ENCODE measurements around the gene RNF213.
A peak's percentile ranks its signal among the peaks of the same experiment; 100 is the strongest.

DNA sequence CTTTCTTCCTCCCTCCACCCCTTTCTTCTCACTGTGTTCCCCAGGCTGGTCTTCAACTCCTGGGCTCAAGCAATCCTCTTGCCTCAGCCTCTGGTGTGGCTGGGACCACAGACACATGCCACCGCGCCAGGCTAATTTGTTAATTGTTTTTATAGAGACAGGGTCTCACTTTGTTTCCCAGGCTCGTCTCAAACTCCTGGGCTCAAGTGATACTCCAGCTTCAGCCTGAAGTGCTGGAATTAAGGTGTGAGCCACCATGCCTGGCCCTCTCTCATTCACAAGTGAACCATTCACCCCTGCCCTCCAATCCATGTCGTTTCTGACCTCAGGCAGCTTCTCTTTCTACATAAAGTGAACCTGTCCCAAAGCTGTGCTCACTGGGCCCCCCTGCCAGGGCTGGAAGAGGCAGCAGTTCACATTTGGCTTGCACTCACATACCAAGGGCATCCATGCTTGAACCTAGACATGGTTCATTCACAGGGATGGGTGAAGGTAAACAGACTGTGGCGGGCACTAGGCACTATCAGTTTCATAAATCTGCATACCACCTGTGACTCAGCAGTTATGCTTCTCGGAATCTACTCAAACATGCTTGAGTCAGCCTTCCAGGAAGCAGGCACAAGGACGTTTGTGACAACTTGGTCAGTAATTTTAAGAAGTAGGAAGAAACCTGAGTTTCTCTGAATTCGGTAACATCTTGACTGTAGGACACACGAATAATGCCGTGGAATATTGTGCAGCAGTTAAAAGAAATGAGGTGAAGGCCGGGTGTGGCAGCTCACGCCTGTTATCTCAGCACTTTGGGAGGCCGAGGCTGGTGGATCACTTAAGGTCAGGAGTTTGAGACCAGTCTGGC, 6.0 kb upstream of the RNF213 start:
- TF ChIP-seq, protein P1, sequence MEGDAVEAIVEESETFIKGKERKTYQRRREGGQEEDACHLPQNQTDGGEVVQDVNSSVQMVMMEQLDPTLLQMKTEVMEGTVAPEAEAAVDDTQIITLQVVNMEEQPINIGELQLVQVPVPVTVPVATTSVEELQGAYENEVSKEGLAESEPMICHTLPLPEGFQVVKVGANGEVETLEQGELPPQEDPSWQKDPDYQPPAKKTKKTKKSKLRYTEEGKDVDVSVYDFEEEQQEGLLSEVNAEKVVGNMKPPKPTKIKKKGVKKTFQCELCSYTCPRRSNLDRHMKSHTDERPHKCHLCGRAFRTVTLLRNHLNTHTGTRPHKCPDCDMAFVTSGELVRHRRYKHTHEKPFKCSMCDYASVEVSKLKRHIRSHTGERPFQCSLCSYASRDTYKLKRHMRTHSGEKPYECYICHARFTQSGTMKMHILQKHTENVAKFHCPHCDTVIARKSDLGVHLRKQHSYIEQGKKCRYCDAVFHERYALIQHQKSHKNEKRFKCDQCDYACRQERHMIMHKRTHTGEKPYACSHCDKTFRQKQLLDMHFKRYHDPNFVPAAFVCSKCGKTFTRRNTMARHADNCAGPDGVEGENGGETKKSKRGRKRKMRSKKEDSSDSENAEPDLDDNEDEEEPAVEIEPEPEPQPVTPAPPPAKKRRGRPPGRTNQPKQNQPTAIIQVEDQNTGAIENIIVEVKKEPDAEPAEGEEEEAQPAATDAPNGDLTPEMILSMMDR (IDR thresholded peaks at IDR 0.05) = no peak
- peak in 3 of 4 donors; percentile 36 to 77 (median 62) for TF ChIP-seq POLR2AphosphoS5 (IDR thresholded peaks at IDR 0.05)
- TF ChIP-seq POLR2A (IDR thresholded peaks at IDR 0.05) = no peak
- TF ChIP-seq EP300 (IDR thresholded peaks at IDR 0.05) = peak in 2 of 4 donors; percentile 53 to 81
